Measurements from ENCODE around the gene DNAH12. TPM values are rescaled to one million over a fixed set of nuclear protein-coding genes. Genes with fewer than 3 reads are reported as not detected.
"Not testable (repeated sequence)": the region's sequence is repeated elsewhere in the genome, so short reads cannot be mapped to it uniquely, and the experiment has no call there.

The DNAH12 gene
- total RNA-seq, 4 donors from 2014 or later, result 0.19 to 0.72 (median 0.31) TPM; not detected in 1

GRCh38 chr3:57446318-57446841 is 97.8 kb downstream of the DNAH12 start:
- no peak for DNase-seq (ENCODE audit: low spot score)
- TF ChIP-seq, protein P1, sequence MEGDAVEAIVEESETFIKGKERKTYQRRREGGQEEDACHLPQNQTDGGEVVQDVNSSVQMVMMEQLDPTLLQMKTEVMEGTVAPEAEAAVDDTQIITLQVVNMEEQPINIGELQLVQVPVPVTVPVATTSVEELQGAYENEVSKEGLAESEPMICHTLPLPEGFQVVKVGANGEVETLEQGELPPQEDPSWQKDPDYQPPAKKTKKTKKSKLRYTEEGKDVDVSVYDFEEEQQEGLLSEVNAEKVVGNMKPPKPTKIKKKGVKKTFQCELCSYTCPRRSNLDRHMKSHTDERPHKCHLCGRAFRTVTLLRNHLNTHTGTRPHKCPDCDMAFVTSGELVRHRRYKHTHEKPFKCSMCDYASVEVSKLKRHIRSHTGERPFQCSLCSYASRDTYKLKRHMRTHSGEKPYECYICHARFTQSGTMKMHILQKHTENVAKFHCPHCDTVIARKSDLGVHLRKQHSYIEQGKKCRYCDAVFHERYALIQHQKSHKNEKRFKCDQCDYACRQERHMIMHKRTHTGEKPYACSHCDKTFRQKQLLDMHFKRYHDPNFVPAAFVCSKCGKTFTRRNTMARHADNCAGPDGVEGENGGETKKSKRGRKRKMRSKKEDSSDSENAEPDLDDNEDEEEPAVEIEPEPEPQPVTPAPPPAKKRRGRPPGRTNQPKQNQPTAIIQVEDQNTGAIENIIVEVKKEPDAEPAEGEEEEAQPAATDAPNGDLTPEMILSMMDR (IDR thresholded peaks at IDR 0.05), result no peak
- ATAC-seq (ENCODE audit: low FRiP score), result no peak

- ATAC-seq (ENCODE audit: low FRiP score), result no peak
Observed at GRCh38 chr3:57444469-57444868, 99.7 kb downstream of the DNAH12 start.

DNA sequence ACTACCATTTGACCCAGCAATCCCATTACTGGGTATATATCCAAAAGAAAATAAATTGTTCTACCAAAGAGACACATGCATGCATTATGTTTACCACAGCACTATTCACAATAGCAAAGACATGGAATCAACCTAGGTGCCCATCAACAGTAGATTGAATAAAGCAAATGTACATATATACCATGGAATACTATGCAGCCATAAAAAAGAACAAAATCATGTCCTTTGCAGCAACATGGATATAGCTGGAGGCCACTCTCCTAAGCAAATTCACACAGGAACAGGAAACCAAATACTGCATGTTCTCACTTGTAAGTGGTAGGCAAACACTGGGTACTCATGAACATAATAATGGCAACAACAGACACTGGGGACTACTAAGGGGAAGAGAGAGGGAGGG is 104.0 kb downstream of the DNAH12 start:
- not testable (repeated sequence) for DNase-seq (ENCODE audit: low spot score); ATAC-seq (ENCODE audit: low FRiP score)

More at GRCh38 chr3:57444469-57444868, 99.7 kb downstream of the DNAH12 start:
- no peak for DNase-seq (ENCODE audit: low spot score)
- TF ChIP-seq, protein P1 (IDR thresholded peaks at IDR 0.05), result no peak

- DNase-seq (ENCODE audit: low spot score); ATAC-seq (ENCODE audit: low FRiP score): not testable (repeated sequence)
Observed at GRCh38 chr3:57438460-57438859, 105.7 kb downstream of the DNAH12 start.

GRCh38 chr3:57436195-57436761 is 107.9 kb downstream of the DNAH12 start:
- DNase-seq (ENCODE audit: low spot score), result no peak
- ATAC-seq (ENCODE audit: low FRiP score), result no peak
- TF ChIP-seq, protein P1 (IDR thresholded peaks at IDR 0.05), result no peak

DNA sequence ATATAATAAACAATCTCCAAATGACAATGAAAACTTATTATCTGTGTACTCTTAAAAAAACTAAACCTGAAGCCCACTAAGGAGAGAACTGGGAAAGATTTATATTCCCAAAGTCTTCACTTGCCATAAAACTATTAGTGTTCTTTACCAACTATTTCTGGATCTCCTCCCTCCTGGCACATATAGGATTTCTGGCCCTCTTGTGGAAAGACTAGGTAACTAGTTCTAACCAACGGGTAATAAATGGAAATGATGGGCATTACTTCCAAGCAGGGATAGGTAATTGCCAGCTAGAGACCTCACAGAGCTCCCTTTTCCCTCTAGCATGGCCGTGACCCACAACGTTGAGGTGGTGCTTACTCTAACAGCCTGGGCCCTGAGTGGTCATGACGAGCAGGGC is 110.1 kb downstream of the DNAH12 start:
- no peak for DNase-seq (ENCODE audit: low spot score)
- ATAC-seq (ENCODE audit: low FRiP score), result no peak
- TF ChIP-seq, protein P1 (IDR thresholded peaks at IDR 0.05), result no peak

DNA sequence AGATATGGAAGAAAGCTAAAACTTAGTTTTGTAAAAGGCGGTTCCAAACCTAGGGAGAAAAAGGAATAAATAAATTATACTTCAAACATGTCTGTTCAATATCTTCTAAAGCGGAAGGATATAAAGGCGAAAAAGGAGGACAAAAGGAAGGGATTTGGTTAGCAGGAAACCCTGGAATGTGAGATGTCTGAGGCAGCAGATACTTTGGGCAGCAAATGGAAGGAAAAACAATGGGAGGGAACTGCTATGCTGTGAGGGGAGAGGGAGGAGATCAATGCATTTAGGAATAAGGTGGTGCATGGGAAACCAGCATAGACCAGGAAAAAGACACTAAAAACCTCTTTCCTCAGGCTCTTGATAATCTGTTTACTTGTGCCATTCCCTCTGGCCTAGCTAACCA is 120.8 kb downstream of the DNAH12 start:
- no peak for ATAC-seq (ENCODE audit: low FRiP score)
- no peak for DNase-seq (ENCODE audit: low spot score)
- TF ChIP-seq, protein P1 (IDR thresholded peaks at IDR 0.05), result no peak

DNA sequence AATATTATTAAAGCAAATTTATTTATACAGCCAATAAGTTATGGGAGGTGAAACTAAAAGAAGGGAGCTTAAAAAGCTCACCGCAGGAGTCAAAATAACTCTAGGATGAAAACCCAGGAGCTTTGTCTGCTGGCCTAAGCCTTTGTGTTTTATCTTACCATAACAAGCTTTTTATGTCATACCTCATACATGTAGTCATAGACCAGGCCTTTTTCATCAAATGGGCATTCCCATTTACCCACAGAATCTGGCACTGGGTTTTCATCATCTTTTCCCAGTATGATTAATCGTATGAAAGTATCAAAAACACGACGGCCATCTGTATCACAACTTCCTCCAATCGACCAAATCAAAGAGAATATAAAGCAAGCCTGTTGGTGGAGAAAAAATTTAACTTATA is 122.8 kb downstream of the DNAH12 start:
- ATAC-seq (ENCODE audit: low FRiP score) (no peak), DNase-seq (ENCODE audit: low spot score) (no peak)

More for the DNA sequence above, 122.8 kb downstream of the DNAH12 start:
- TF ChIP-seq, protein P1 (IDR thresholded peaks at IDR 0.05), result no peak
